ENCODE results near the gene PIK3R6.

Gene PIK3R6

DNA sequence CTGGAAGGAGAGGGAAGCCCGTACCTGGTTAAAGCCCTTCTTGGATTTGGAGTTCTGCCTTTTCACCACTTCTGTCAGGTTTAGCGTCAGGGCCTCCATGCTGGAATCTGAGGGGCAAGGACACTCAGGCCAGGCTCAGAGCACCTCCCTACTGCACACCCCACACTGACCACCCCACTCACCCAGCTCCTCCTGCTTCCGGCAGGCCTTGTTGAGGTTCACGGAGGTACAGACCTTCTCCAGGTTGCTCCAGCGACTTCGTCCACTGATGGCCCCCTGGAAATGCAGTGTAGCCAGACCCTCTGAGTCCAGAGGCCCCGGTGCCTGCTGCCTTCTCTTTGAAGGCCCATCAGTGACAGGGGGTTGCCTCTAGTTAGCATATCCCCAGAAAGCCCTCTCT is 14.1 kb upstream of the PIK3R6 start:
- DNase-seq (ENCODE audit: extremely low spot score): no peak
- POLR2A ChIA-PET: no interaction called here
- CTCF ChIA-PET: no interaction called here
- TF ChIP-seq SP1 (IDR thresholded peaks at IDR 0.05) (no peak), NFRKB (IDR thresholded peaks at IDR 0.05) (no peak), ELF4 (IDR thresholded peaks at IDR 0.05) (no peak), FOXM1 (IDR thresholded peaks at IDR 0.05; ENCODE audit: borderline replicate concordance) (no peak), TARDBP (IDR thresholded peaks at IDR 0.05) (no peak), CTBP1 (IDR thresholded peaks at IDR 0.05; ENCODE audit: borderline replicate concordance) (no peak), ARNT (IDR thresholded peaks at IDR 0.05) (no peak), FOXK2 (IDR thresholded peaks at IDR 0.05) (no peak), L3MBTL2 (conservative IDR thresholded peaks at IDR 0.05) (no peak), LEF1 (IDR thresholded peaks at IDR 0.05; ENCODE audit: borderline replicate concordance) (no peak), SUZ12 (IDR thresholded peaks at IDR 0.05) (no peak), HDGF (IDR thresholded peaks at IDR 0.05; ENCODE audit: borderline replicate concordance) (no peak), FOXA1 (IDR thresholded peaks at IDR 0.05) (no peak), BHLHE40 (IDR thresholded peaks at IDR 0.05; ENCODE audit: borderline replicate concordance) (no peak)
- TF ChIP-seq, protein P1, sequence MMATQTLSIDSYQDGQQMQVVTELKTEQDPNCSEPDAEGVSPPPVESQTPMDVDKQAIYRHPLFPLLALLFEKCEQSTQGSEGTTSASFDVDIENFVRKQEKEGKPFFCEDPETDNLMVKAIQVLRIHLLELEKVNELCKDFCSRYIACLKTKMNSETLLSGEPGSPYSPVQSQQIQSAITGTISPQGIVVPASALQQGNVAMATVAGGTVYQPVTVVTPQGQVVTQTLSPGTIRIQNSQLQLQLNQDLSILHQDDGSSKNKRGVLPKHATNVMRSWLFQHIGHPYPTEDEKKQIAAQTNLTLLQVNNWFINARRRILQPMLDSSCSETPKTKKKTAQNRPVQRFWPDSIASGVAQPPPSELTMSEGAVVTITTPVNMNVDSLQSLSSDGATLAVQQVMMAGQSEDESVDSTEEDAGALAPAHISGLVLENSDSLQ (IDR thresholded peaks at IDR 0.05): no peak

DNA sequence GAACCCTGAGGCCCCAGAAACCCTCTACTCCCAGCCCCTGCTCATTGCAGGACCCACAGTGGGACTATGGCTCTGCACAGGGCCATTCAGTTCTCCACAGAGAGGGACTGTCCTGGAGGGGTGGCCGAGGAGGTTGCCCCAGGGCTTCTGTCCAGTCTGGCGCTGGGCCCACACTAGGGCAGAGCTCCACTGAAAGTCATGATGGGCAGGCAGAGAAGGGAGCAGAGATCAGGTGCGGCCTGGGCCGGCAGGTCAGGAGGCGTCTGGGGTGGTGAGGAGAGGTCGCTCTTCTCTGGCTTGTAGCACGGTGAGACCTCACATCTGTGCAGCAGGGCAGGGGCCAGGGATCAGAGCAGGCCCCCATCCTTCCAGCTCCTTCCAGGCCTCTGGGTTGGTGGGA is 13.0 kb upstream of the PIK3R6 start:
- ChIA-PET CTCF (no interaction called here), POLR2A (no interaction called here)
- DNase-seq (ENCODE audit: extremely low spot score): no peak
- TF ChIP-seq FOXM1 (IDR thresholded peaks at IDR 0.05; ENCODE audit: borderline replicate concordance): no peak
- no peak for TF ChIP-seq TARDBP (IDR thresholded peaks at IDR 0.05)
- TF ChIP-seq LEF1 (IDR thresholded peaks at IDR 0.05; ENCODE audit: borderline replicate concordance): no peak
- no peak for TF ChIP-seq SUZ12 (IDR thresholded peaks at IDR 0.05)
- no peak for TF ChIP-seq FOXK2 (IDR thresholded peaks at IDR 0.05)
- no peak for TF ChIP-seq NFRKB (IDR thresholded peaks at IDR 0.05)
- no peak for TF ChIP-seq ZNF384 (IDR thresholded peaks at IDR 0.05)
- TF ChIP-seq, protein P1 (IDR thresholded peaks at IDR 0.05): no peak
- TF ChIP-seq CTBP1 (IDR thresholded peaks at IDR 0.05; ENCODE audit: borderline replicate concordance): no peak
- TF ChIP-seq L3MBTL2 (conservative IDR thresholded peaks at IDR 0.05): no peak
- TF ChIP-seq ELF4 (IDR thresholded peaks at IDR 0.05): no peak
- no peak for TF ChIP-seq FOXA1 (IDR thresholded peaks at IDR 0.05)
- no peak for TF ChIP-seq BHLHE40 (IDR thresholded peaks at IDR 0.05; ENCODE audit: borderline replicate concordance)
- TF ChIP-seq SP1 (IDR thresholded peaks at IDR 0.05): no peak
- no peak for TF ChIP-seq ARNT (IDR thresholded peaks at IDR 0.05)
- no peak for TF ChIP-seq HDGF (IDR thresholded peaks at IDR 0.05; ENCODE audit: borderline replicate concordance)

DNA sequence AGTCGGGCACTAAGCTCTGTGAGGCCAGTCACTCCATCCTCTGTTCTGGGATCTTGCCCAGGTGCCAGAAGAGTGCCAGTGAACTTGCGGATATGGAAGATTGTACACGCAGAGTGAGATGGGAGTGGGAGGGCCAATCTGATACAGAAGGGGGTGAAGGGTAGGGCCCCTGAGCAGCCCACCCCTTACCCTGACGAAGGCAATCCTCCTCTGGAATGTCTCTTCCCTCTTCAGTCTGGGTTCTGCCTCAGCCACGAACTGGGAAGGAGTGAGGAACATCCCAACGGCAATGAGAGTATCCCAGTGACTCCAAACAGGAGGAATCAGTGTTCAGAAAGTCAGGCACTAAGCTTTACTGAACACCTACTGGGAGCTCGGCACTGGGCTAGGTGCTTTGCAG is 11.9 kb upstream of the PIK3R6 start:
- no peak for DNase-seq (ENCODE audit: extremely low spot score)
- POLR2A ChIA-PET: no interaction called here
- no peak for TF ChIP-seq FOXM1 (IDR thresholded peaks at IDR 0.05; ENCODE audit: borderline replicate concordance)
- TF ChIP-seq TARDBP (IDR thresholded peaks at IDR 0.05): no peak
- no peak for TF ChIP-seq ELF4 (IDR thresholded peaks at IDR 0.05)
- no peak for TF ChIP-seq LEF1 (IDR thresholded peaks at IDR 0.05; ENCODE audit: borderline replicate concordance)
- CTCF ChIA-PET: interaction anchor here (1.3 to 1.4 kb wide), 2 partner anchors 9 to 16 kb away, joined by 3 to 4 read pairs; no protein-coding TSS in a partner anchor

DNA sequence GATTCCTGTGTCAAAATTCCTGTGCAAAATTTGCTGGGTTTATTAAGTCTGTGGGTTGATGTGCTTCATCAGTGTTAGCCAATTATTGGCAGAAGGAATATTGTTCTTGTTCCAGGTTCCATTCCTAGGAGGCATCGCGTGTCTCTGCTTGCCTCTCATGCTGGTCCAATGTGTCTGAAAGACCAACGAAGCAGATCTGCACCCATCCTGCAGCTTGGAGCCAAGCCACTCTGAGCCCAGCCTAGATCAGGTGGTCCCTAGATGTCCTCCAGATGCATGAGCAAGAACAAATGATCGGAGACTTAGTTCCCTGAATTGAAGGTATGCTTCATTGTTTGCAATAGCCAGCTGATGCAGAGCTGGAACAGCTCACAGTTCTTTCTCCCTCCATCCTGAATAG is 10.5 kb upstream of the PIK3R6 start:
- ChIA-PET CTCF (interaction anchor here (1.4 kb wide), 1 partner anchor 17 kb away, joined by 4 read pairs; no protein-coding TSS in a partner anchor), POLR2A (no interaction called here)
- TF ChIP-seq FOXK2 (IDR thresholded peaks at IDR 0.05) (no peak), TARDBP (IDR thresholded peaks at IDR 0.05) (no peak), FOXA1 (IDR thresholded peaks at IDR 0.05) (no peak), ARNT (IDR thresholded peaks at IDR 0.05) (no peak), NFRKB (IDR thresholded peaks at IDR 0.05) (no peak), L3MBTL2 (conservative IDR thresholded peaks at IDR 0.05) (no peak), ELF4 (IDR thresholded peaks at IDR 0.05) (no peak), HDGF (IDR thresholded peaks at IDR 0.05; ENCODE audit: borderline replicate concordance) (no peak), BHLHE40 (IDR thresholded peaks at IDR 0.05; ENCODE audit: borderline replicate concordance) (no peak), FOXM1 (IDR thresholded peaks at IDR 0.05; ENCODE audit: borderline replicate concordance) (no peak), CTBP1 (IDR thresholded peaks at IDR 0.05; ENCODE audit: borderline replicate concordance) (no peak), ZNF384 (IDR thresholded peaks at IDR 0.05) (no peak), LEF1 (IDR thresholded peaks at IDR 0.05; ENCODE audit: borderline replicate concordance) (no peak), SP1 (IDR thresholded peaks at IDR 0.05) (no peak), SUZ12 (IDR thresholded peaks at IDR 0.05) (no peak)
- TF ChIP-seq, protein P1 (IDR thresholded peaks at IDR 0.05): no peak
- no peak for DNase-seq (ENCODE audit: extremely low spot score)

DNA sequence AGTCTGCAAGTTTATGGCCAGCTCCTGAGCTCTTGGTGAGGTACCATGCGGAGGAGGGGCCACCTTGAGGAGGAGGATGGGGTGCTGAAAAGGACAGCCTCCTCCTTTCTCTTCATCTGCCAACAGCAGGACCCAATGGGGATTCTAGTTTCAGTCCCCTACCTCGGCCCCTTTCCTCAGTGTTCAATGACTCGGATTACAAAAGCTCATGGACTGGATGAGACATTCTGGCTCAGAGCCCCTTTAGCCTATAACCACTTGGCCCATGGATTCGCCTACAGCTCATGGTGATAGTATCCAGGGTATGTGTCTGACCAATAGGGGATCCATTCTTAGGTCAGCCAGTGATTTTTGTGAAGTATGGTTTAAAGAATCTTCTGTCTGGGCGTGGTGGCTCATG is 8.5 kb upstream of the PIK3R6 start:
- TF ChIP-seq FOXK2 (IDR thresholded peaks at IDR 0.05): no peak
- no peak for TF ChIP-seq SP1 (IDR thresholded peaks at IDR 0.05)
- TF ChIP-seq SUZ12 (IDR thresholded peaks at IDR 0.05): no peak
- no peak for DNase-seq (ENCODE audit: extremely low spot score)
- ChIA-PET POLR2A (no interaction called here), CTCF (no interaction called here)

DNA sequence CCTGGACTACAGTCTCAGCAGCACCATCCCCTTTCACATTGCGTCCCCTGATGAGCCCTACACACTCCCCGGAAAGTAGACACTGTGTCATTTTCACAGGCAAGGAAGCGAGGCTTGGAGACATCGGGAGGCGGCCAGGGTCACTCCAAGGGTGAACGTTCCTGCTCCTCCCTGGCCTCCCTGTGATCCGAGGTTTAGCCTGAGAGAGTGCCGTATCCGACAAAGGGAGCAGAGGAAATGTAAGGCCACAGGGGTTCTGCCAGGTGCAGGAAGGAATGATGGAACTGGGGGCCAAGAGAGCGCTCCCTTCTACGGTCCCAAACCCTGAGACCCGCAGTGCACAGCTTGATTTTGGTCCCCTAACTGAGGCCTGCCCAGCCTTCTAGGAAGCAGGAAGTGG is 8.0 kb upstream of the PIK3R6 start:
- TF ChIP-seq ZNF384 (IDR thresholded peaks at IDR 0.05) (no peak), HDGF (IDR thresholded peaks at IDR 0.05; ENCODE audit: borderline replicate concordance) (no peak), L3MBTL2 (conservative IDR thresholded peaks at IDR 0.05) (no peak), FOXK2 (IDR thresholded peaks at IDR 0.05) (no peak), CTBP1 (IDR thresholded peaks at IDR 0.05; ENCODE audit: borderline replicate concordance) (no peak), SP1 (IDR thresholded peaks at IDR 0.05) (no peak), TARDBP (IDR thresholded peaks at IDR 0.05) (no peak), ELF4 (IDR thresholded peaks at IDR 0.05) (no peak)
- TF ChIP-seq, protein P1 (IDR thresholded peaks at IDR 0.05): no peak
- DNase-seq (ENCODE audit: extremely low spot score): no peak
- ChIA-PET CTCF (no interaction called here), POLR2A (no interaction called here)

All from HEK293T (cell line).